HTR-8/SVneo (cell line): ENCODE results near the gene ANAPC5.
"Not testable (repeated sequence)": the region's sequence is repeated elsewhere in the genome, so short reads cannot be mapped to it uniquely, and the experiment has no call there.

ENCODE experiments used
- DNase-seq: peaks from one replicate; pipeline ENCODE4 v3.0.0; 2011; ENCODE audit warnings: low spot score, mixed read lengths; ENCODE audit not compliant: insufficient read length
- FAIRE-seq: peaks from 2 replicates; lab custom pipeline; 2011; peaks lifted over from hg19 to GRCh38; lab: Jason Lieb, UNC

The ANAPC5 gene

GRCh38 chr12:121288158-121288845, 63.9 kb downstream of the ANAPC5 start:
- DNase-seq (no peak), FAIRE-seq (no peak)

- FAIRE-seq (no peak), DNase-seq (no peak)
Measured at GRCh38 chr12:121287267-121287954, 64.8 kb downstream of the ANAPC5 start.

- no peak for DNase-seq
- no peak for FAIRE-seq
Measured at GRCh38 chr12:121285856-121286255, 66.4 kb downstream of the ANAPC5 start.

GRCh38 chr12:121284551-121285390, 67.4 kb downstream of the ANAPC5 start:
- no peak for DNase-seq
- no peak for FAIRE-seq

GRCh38 chr12:121283841-121284240, 68.4 kb downstream of the ANAPC5 start:
- DNase-seq (no peak), FAIRE-seq (no peak)

- no peak for DNase-seq
- no peak for FAIRE-seq
Measured at GRCh38 chr12:121283388-121283787, 68.8 kb downstream of the ANAPC5 start.

GRCh38 chr12:121282910-121283309, 69.3 kb downstream of the ANAPC5 start:
- not testable (repeated sequence) for FAIRE-seq, DNase-seq

GRCh38 chr12:121282072-121282742, 70.0 kb downstream of the ANAPC5 start:
- DNase-seq (no peak), FAIRE-seq (no peak)

GRCh38 chr12:121281116-121281515, 71.1 kb downstream of the ANAPC5 start:
- not testable (repeated sequence) for DNase-seq, FAIRE-seq

- FAIRE-seq, DNase-seq: not testable (repeated sequence)
Measured at GRCh38 chr12:121280531-121280930, 71.7 kb downstream of the ANAPC5 start.

- DNase-seq (no peak), FAIRE-seq (no peak)
Measured at GRCh38 chr12:121279507-121279915, 72.7 kb downstream of the ANAPC5 start.

- FAIRE-seq, result no peak
- DNase-seq, result no peak
Measured at GRCh38 chr12:121279071-121279375, 73.2 kb downstream of the ANAPC5 start.

GRCh38 chr12:121278169-121279070, 73.8 kb downstream of the ANAPC5 start:
- FAIRE-seq (no peak), DNase-seq (no peak)

GRCh38 chr12:121277374-121277759, 74.8 kb downstream of the ANAPC5 start:
- no peak for FAIRE-seq
- DNase-seq, result no peak

- no peak for FAIRE-seq
Measured at GRCh38 chr12:121274036-121274763, 78.0 kb downstream of the ANAPC5 start.

GRCh38 chr12:121273364-121273896, 78.8 kb downstream of the ANAPC5 start:
- FAIRE-seq, result no peak
- no peak for DNase-seq

More at GRCh38 chr12:121274036-121274763, 78.0 kb downstream of the ANAPC5 start:
- DNase-seq, result no peak

GRCh38 chr12:121267822-121268221, 84.4 kb downstream of the ANAPC5 start:
- FAIRE-seq (no peak), DNase-seq (no peak)

- DNase-seq (no peak), FAIRE-seq (no peak)
Measured at GRCh38 chr12:121264951-121265515, 87.2 kb downstream of the ANAPC5 start.
